ENCODE data around the gene URB1. TPM values are rescaled to one million over a fixed set of nuclear protein-coding genes. Genes with fewer than 3 reads are reported as not detected.

Gene URB1
- total RNA-seq, 4 donors from 2014 or later: 6.4 to 8.7 (median 7.3) TPM

DNA sequence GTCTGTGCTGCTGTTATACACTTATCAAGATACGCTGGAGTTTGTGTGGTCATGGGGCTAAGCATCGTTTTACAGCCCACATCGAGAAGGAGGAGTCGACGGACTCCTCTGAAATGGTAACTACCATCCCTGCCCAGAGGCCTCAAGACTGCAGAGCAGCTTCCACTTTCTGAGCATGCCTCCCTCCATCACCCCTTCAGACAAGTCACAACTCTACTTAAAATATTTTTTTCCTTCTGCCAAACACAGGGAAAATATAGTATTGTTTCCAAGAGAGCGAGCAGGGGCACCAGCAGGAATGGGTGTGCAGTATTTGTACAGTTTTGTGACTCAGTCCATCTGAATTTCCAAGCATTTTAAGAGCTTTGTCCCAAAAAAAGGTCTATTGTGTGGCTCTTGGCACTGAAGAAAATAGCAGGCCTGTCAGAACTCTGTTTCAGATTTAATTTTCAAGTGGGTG is 33.8 kb upstream of the URB1 start:
- H3K4me1 ChIP-seq: no peaks in the 10 kb centered on the region
- no peak overlapping the region for H3K27ac ChIP-seq
- in situ Hi-C loops (cut with MboI; ENCODE audit: low pct_ligation_motif_present in 1 of 4, low pct_unique_long_range_greater_than_20kb in 1 of 4, low sequenced_read_pairs in 3 of 4): no loop called here
- no peaks in the 10 kb centered on the region for H3K9me3 ChIP-seq
- no peaks in the 10 kb centered on the region for H3K36me3 ChIP-seq
- intact Hi-C loops (cut with DNase I; ENCODE audit: low total_unique reads): no loop called here
- TF ChIP-seq POLR2AphosphoS5 (IDR thresholded peaks at IDR 0.05) (no peak), EP300 (IDR thresholded peaks at IDR 0.05; ENCODE audit: low read depth) (no peak)
- WGBS, 2 donors (ENCODE audit: low coverage in 1 of 2): 81 to 88% methylated on average over 1 to 6 of the region's 6 CpGs
- no peak for DNase-seq
- no peaks in the 10 kb centered on the region for H3K27me3 ChIP-seq
- H3K4me3 ChIP-seq: no peak overlapping the region

DNA sequence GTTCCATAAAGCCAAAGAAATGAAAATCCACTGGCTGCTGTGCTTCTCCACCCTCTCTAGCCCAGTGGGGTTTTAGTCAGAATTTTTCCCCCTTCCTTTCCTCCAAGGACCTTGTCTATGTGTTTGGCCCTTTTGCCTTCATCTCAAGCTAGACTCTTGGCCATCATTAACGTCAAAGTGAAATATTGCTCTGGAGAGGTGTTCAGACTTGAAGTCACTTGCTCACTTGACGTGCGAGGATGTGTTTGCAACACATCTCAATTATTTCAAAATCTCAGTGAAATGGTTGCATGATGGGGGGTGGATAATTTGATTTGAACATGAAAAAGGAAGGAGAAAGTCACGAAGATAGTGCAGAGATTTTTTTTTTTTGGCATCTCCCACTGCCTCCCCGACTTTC is 33.3 kb upstream of the URB1 start:
- intact Hi-C loops (cut with DNase I; ENCODE audit: low total_unique reads) (no loop called here), in situ Hi-C loops (cut with MboI; ENCODE audit: low pct_ligation_motif_present in 1 of 4, low pct_unique_long_range_greater_than_20kb in 1 of 4, low sequenced_read_pairs in 3 of 4) (no loop called here)
- Histone ChIP-seq H3K36me3 (no peaks in the 10 kb centered on the region), H3K9me3 (no peaks in the 10 kb centered on the region), H3K4me3 (no peak overlapping the region), H3K4me1 (no peaks in the 10 kb centered on the region), H3K27ac (no peak overlapping the region), H3K27me3 (no peaks in the 10 kb centered on the region)
- no peak for DNase-seq
- TF ChIP-seq POLR2A (IDR thresholded peaks at IDR 0.05): no peak
- TF ChIP-seq POLR2AphosphoS5 (IDR thresholded peaks at IDR 0.05): no peak
- TF ChIP-seq, protein P1, sequence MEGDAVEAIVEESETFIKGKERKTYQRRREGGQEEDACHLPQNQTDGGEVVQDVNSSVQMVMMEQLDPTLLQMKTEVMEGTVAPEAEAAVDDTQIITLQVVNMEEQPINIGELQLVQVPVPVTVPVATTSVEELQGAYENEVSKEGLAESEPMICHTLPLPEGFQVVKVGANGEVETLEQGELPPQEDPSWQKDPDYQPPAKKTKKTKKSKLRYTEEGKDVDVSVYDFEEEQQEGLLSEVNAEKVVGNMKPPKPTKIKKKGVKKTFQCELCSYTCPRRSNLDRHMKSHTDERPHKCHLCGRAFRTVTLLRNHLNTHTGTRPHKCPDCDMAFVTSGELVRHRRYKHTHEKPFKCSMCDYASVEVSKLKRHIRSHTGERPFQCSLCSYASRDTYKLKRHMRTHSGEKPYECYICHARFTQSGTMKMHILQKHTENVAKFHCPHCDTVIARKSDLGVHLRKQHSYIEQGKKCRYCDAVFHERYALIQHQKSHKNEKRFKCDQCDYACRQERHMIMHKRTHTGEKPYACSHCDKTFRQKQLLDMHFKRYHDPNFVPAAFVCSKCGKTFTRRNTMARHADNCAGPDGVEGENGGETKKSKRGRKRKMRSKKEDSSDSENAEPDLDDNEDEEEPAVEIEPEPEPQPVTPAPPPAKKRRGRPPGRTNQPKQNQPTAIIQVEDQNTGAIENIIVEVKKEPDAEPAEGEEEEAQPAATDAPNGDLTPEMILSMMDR (IDR thresholded peaks at IDR 0.05): no peak
- TF ChIP-seq EP300 (IDR thresholded peaks at IDR 0.05; ENCODE audit: low read depth): no peak
- 86 to 87% methylated on average over 5 of the region's 5 CpGs for WGBS, 2 donors (ENCODE audit: low coverage in 1 of 2)

DNA sequence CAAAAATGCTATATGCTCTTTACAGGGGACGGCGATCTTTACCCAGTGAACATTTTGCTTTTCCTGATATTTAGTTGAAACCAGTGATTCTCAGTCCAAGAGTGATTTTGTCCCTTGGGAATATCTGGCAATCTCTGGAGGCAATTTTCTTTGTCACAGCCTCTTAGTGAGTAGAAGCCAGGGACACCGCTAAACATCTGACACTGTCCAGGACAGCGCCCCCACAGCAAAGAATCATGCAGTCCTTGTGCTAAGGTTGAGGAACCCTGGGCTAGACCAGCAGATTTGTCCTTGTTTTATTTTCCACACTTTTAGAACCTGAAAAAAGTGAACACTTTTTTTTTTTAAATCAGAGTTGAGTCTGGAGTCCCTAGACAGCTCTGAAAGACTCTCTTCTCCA is 32.8 kb upstream of the URB1 start:
- Histone ChIP-seq H3K4me3 (no peak overlapping the region), H3K27ac (no peak overlapping the region), H3K9me3 (no peaks in the 10 kb centered on the region), H3K27me3 (no peaks in the 10 kb centered on the region), H3K4me1 (no peaks in the 10 kb centered on the region), H3K36me3 (no peaks in the 10 kb centered on the region)
- DNase-seq: no peak
- TF ChIP-seq EP300 (IDR thresholded peaks at IDR 0.05; ENCODE audit: low read depth) (no peak), POLR2AphosphoS5 (IDR thresholded peaks at IDR 0.05) (no peak), POLR2A (IDR thresholded peaks at IDR 0.05) (no peak)
- TF ChIP-seq, protein P1 (IDR thresholded peaks at IDR 0.05): no peak
- intact Hi-C loops (cut with DNase I; ENCODE audit: low total_unique reads) (no loop called here), in situ Hi-C loops (cut with MboI; ENCODE audit: low pct_ligation_motif_present in 1 of 4, low pct_unique_long_range_greater_than_20kb in 1 of 4, low sequenced_read_pairs in 3 of 4) (no loop called here)
- WGBS, 2 donors (ENCODE audit: low coverage in 1 of 2): 85 to 91% methylated on average over 4 of the region's 4 CpGs

DNA sequence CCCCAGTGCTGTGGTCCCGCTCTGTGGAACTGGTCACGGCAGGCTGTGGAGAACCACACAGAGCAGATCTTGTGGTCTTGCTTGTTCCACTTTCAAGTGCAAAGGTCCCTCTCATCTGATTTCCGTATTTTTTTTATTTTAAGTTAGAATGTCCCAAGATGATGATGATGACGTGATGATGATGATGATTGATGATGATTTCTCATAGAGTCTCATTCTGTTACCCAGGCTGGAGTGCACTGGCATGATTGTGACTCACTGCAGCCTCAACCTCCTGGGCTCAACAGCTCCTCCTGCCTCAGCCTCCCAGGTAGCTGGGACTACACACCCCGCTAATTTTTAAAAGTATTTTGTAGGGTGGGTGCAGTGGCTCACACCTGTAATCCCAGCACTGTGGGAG is 31.9 kb upstream of the URB1 start:
- H3K4me1 ChIP-seq: no peaks in the 10 kb centered on the region
- H3K9me3 ChIP-seq: no peaks in the 10 kb centered on the region
- no peak overlapping the region for H3K4me3 ChIP-seq
- in situ Hi-C loops (cut with MboI; ENCODE audit: low pct_ligation_motif_present in 1 of 4, low pct_unique_long_range_greater_than_20kb in 1 of 4, low sequenced_read_pairs in 3 of 4): loop anchor here in 1 of 4 donors (25.0 kb wide), 1 partner anchor 138 kb away; no protein-coding TSS in a partner anchor
- H3K27ac ChIP-seq: no peak overlapping the region
- H3K36me3 ChIP-seq: no peaks in the 10 kb centered on the region
- H3K27me3 ChIP-seq: no peaks in the 10 kb centered on the region
- no peak for DNase-seq
- TF ChIP-seq EP300 (IDR thresholded peaks at IDR 0.05; ENCODE audit: low read depth) (no peak), POLR2AphosphoS5 (IDR thresholded peaks at IDR 0.05) (no peak), POLR2A (IDR thresholded peaks at IDR 0.05) (no peak)
- TF ChIP-seq, protein P1 (IDR thresholded peaks at IDR 0.05): no peak
- intact Hi-C loops (cut with DNase I; ENCODE audit: low total_unique reads): no loop called here
- WGBS, 2 donors (ENCODE audit: low coverage in 1 of 2): 83 to 100% methylated on average over 2 to 5 of the region's 5 CpGs

DNA sequence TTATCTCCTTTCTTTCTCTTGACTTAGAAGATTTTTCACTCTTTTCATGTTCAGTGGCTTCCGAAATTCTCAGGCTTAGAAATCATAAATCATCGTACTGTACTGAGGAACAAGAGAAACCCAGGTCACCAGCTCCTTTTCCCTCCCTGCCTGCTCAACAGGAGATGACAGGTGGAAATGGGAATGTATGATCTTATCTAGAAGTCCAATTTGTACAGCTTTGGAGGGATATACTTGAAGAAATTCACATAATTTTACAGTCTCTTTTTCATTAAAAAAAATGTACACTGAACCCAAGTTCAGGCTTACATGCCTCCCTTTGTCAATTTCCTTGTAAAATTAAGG is 31.4 kb upstream of the URB1 start:
- H3K27me3 ChIP-seq: no peaks in the 10 kb centered on the region
- WGBS, 2 donors (ENCODE audit: low coverage in 1 of 2): 60 to 92% methylated on average over 2 of the region's 2 CpGs
- TF ChIP-seq POLR2AphosphoS5 (IDR thresholded peaks at IDR 0.05) (no peak), POLR2A (IDR thresholded peaks at IDR 0.05) (no peak), EP300 (IDR thresholded peaks at IDR 0.05; ENCODE audit: low read depth) (no peak)
- TF ChIP-seq, protein P1 (IDR thresholded peaks at IDR 0.05): no peak
- intact Hi-C loops (cut with DNase I; ENCODE audit: low total_unique reads) (no loop called here), in situ Hi-C loops (cut with MboI; ENCODE audit: low pct_ligation_motif_present in 1 of 4, low pct_unique_long_range_greater_than_20kb in 1 of 4, low sequenced_read_pairs in 3 of 4) (loop anchor here in 1 of 4 donors (25.0 kb wide), 1 partner anchor 138 kb away; no protein-coding TSS in a partner anchor)
- no peaks in the 10 kb centered on the region for H3K9me3 ChIP-seq
- DNase-seq: no peak
- no peaks in the 10 kb centered on the region for H3K36me3 ChIP-seq
- no peaks in the 10 kb centered on the region for H3K4me1 ChIP-seq
- H3K27ac ChIP-seq: no peak overlapping the region
- no peak overlapping the region for H3K4me3 ChIP-seq

Data from transverse colon (tissue), 4 donors.